Cortex of kidney (tissue), 1 donor: ENCODE results near the gene IMPACT.

Experiments used
- DNase-seq: peaks from one replicate; lab custom pipeline; 2025; lab: John Stamatoyannopoulos, UW

IMPACT gene

GRCh38 chr18:24421831-24422230 is 4.6 kb upstream of the IMPACT start:
- DNase-seq, result no peak

- no peak for DNase-seq
Measured at GRCh38 chr18:24426073-24426397, 435 bp upstream of the IMPACT start.

- DNase-seq, result no peak
Measured at GRCh38 chr18:24427484-24427883, 1.0 kb downstream of the IMPACT start.

- no peak for DNase-seq
Measured at GRCh38 chr18:24428709-24429108, 2.2 kb downstream of the IMPACT start.

GRCh38 chr18:24429188-24429587 is 2.7 kb downstream of the IMPACT start:
- no peak for DNase-seq

GRCh38 chr18:24432618-24433017 is 6.1 kb downstream of the IMPACT start:
- DNase-seq, result no peak

- DNase-seq, result no peak
Measured at GRCh38 chr18:24436939-24437338, 10.5 kb downstream of the IMPACT start.

GRCh38 chr18:24443870-24444269 is 17.4 kb downstream of the IMPACT start:
- no peak for DNase-seq

GRCh38 chr18:24446453-24446852 is 20.0 kb downstream of the IMPACT start:
- DNase-seq, result no peak

GRCh38 chr18:24446953-24447538 is 20.6 kb downstream of the IMPACT start:
- DNase-seq, result no peak

- no peak for DNase-seq
Measured at GRCh38 chr18:24447961-24448360, 21.5 kb downstream of the IMPACT start.

- DNase-seq, result no peak
Measured at GRCh38 chr18:24456549-24456948, 30.1 kb downstream of the IMPACT start.

- DNase-seq, result no peak
Measured at GRCh38 chr18:24459772-24460171, 33.3 kb downstream of the IMPACT start.

GRCh38 chr18:24460388-24460787 is 33.9 kb downstream of the IMPACT start, which contains the start of gene HRH4:
HRH4 (plus strand) TSS chr18:24460637; CDS start chr18:24460729, 92 bp downstream.
- no peak for DNase-seq

- DNase-seq, result no peak
Measured at GRCh38 chr18:24461996-24462395, 35.5 kb downstream of the IMPACT start.

GRCh38 chr18:24462838-24463775 is 36.6 kb downstream of the IMPACT start:
- DNase-seq, result no peak

- DNase-seq, result no peak
Measured at GRCh38 chr18:24465486-24465885, 39.0 kb downstream of the IMPACT start.

GRCh38 chr18:24466771-24467170 is 40.3 kb downstream of the IMPACT start:
- DNase-seq, result no peak

GRCh38 chr18:24470022-24470618 is 43.6 kb downstream of the IMPACT start:
- DNase-seq, result no peak

GRCh38 chr18:24470805-24471204 is 44.3 kb downstream of the IMPACT start:
- DNase-seq, result no peak

- no peak for DNase-seq
Measured at GRCh38 chr18:24472591-24472990, 46.1 kb downstream of the IMPACT start.

GRCh38 chr18:24474406-24474805 is 47.9 kb downstream of the IMPACT start:
- no peak for DNase-seq
